Measurements from ENCODE around the gene STPG2. TPM values are rescaled to one million over a fixed set of nuclear protein-coding genes. Genes with fewer than 3 reads are reported as not detected.

Gene STPG2
- total and polyA plus RNA-seq, 4 donors = 0.10 to 1.6 (median 0.27) TPM

DNA sequence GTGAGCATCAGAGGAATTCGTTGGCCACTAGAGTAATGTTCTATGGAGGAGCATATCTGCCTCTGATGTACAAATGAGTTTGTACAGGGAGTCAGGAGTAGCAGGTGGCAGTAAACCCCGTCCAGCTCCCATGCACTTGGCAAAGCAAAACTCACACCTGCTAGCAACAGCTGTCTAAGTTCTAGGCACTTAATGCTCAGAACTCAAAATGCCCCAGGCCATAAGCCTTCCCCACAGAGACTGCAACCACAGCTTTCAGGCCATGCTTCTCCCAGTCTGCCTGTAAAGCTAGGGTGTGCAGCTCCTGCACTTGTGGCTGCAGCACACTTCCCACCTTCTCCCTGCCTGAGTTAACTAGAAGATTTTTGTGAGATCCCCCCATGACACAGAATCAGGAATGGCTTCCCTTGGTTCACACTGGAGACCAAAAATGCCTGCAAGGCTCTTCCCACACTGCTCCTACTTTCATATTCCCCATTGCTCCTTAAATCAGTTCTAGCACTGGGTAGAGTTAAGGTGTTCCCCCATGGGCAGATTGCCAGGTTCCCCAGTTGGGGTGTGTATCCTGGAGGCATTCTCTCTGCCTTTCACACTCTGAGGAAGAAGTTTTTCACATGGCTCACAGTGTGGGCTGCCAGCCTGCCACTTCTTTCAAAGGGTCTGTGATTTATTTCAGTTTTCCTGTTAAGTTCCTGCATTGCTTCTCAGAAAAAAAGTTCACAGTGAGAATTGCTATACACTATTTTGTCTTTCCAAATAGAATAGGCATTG, 189.9 kb downstream of the STPG2 start:
- no peak for DNase-seq

DNA sequence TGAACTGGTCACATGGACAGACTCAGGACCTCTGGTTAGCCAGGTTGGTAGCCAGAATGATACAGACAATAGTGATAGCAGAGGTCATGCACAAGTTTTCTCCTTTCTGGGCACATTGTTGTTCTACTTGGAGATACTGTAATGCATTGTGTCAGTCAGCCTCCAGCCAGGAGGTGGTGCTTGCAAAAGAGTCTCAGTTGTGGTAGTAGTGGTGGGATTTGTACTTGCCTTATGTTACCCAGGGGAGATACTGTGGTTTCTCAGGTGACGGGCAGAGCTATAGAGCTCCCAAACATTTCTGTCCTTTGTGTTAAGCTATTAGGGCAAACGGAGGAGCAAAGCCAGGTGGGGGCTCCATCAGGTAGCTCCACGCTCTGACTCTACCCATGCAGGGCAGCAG, 190.5 kb downstream of the STPG2 start:
- Histone ChIP-seq H3K27me3 (ENCODE audit: control insufficient read depth in 3 of 3, insufficient read depth in 3 of 3, low read length in 2 of 3) (no peaks in the 10 kb centered on the region), H3K4me1 (ENCODE audit: control insufficient read depth in 5 of 5, insufficient read depth in 5 of 5, low read length in 5 of 5) (no peaks in the 10 kb centered on the region), H3K9ac (ENCODE audit: insufficient read depth in 1 of 2, low read length in 2 of 2) (no peak overlapping the region), H3K4me3 (no peak overlapping the region), H3K9me3 (ENCODE audit: control insufficient read depth in 4 of 4, insufficient read depth in 3 of 4, low read length in 3 of 4) (peaks cover 0 to 14% (median 6%) of the 10 kb centered on the region in 4 donors), H3K27ac (ENCODE audit: low read depth in 1 of 2, low read length in 1 of 2) (no peak overlapping the region), H3K36me3 (ENCODE audit: control insufficient read depth in 4 of 4, insufficient read depth in 4 of 4, low read length in 4 of 4) (no peaks in the 10 kb centered on the region)
- TF ChIP-seq, protein P1, sequence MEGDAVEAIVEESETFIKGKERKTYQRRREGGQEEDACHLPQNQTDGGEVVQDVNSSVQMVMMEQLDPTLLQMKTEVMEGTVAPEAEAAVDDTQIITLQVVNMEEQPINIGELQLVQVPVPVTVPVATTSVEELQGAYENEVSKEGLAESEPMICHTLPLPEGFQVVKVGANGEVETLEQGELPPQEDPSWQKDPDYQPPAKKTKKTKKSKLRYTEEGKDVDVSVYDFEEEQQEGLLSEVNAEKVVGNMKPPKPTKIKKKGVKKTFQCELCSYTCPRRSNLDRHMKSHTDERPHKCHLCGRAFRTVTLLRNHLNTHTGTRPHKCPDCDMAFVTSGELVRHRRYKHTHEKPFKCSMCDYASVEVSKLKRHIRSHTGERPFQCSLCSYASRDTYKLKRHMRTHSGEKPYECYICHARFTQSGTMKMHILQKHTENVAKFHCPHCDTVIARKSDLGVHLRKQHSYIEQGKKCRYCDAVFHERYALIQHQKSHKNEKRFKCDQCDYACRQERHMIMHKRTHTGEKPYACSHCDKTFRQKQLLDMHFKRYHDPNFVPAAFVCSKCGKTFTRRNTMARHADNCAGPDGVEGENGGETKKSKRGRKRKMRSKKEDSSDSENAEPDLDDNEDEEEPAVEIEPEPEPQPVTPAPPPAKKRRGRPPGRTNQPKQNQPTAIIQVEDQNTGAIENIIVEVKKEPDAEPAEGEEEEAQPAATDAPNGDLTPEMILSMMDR (IDR thresholded peaks at IDR 0.05; ENCODE audit: control extremely low read depth, extremely low read depth) = no peak
- ATAC-seq (ENCODE audit: insufficient read depth, low FRiP score) (no peak), DNase-seq (no peak)
- 84 to 91% methylated on average over 3 of the region's 3 CpGs for WGBS, 2 donors

More for the DNA sequence above, 189.9 kb downstream of the STPG2 start:
- H3K9ac ChIP-seq (ENCODE audit: insufficient read depth in 1 of 2, low read length in 2 of 2) = no peak overlapping the region
- H3K9me3 ChIP-seq (ENCODE audit: control insufficient read depth in 4 of 4, insufficient read depth in 3 of 4, low read length in 3 of 4) = peaks cover 0 to 16% (median 6%) of the 10 kb centered on the region in 4 donors
- H3K27me3 ChIP-seq (ENCODE audit: control insufficient read depth in 3 of 3, insufficient read depth in 3 of 3, low read length in 2 of 3) = no peaks in the 10 kb centered on the region
- no peak for ATAC-seq (ENCODE audit: insufficient read depth, low FRiP score)
- TF ChIP-seq, protein P1 (IDR thresholded peaks at IDR 0.05; ENCODE audit: control extremely low read depth, extremely low read depth) = no peak
- WGBS, 2 donors = 66 to 74% methylated on average over 2 of the region's 2 CpGs
- no peaks in the 10 kb centered on the region for H3K36me3 ChIP-seq (ENCODE audit: control insufficient read depth in 4 of 4, insufficient read depth in 4 of 4, low read length in 4 of 4)
- H3K4me1 ChIP-seq (ENCODE audit: control insufficient read depth in 5 of 5, insufficient read depth in 5 of 5, low read length in 5 of 5) = no peaks in the 10 kb centered on the region
- no peak overlapping the region for H3K27ac ChIP-seq (ENCODE audit: low read depth in 1 of 2, low read length in 1 of 2)
- H3K4me3 ChIP-seq = no peak overlapping the region

DNA sequence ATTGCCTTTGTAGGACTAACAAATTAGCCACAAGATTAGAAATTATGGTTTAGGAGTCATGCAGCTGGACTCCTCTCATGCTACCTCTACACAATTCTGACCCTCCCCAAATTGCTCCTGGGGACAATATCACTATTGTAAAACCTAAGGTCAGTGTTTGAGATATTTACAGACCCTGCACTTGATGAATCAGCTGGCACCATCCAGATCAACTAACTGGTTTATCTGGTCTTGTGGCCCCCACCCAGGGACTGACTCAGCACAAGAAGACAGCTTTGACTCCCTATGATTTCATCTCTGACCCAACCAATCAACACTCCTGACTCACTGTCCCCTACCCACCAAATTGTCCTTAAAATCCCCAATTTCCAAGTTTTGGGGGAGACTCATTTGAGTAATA, 192.4 kb downstream of the STPG2 start:
- H3K27me3 ChIP-seq (ENCODE audit: control insufficient read depth in 3 of 3, insufficient read depth in 3 of 3, low read length in 2 of 3) = no peaks in the 10 kb centered on the region
- H3K9me3 ChIP-seq (ENCODE audit: control insufficient read depth in 4 of 4, insufficient read depth in 3 of 4, low read length in 3 of 4) = peaks cover 0 to 14% (median 6%) of the 10 kb centered on the region in 4 donors
- ATAC-seq (ENCODE audit: insufficient read depth, low FRiP score) (no peak), DNase-seq (no peak)
- no peaks in the 10 kb centered on the region for H3K4me1 ChIP-seq (ENCODE audit: control insufficient read depth in 5 of 5, insufficient read depth in 5 of 5, low read length in 5 of 5)
- no peak overlapping the region for H3K9ac ChIP-seq (ENCODE audit: insufficient read depth in 1 of 2, low read length in 2 of 2)
- TF ChIP-seq, protein P1 (IDR thresholded peaks at IDR 0.05; ENCODE audit: control extremely low read depth, extremely low read depth) = no peak
- no peaks in the 10 kb centered on the region for H3K36me3 ChIP-seq (ENCODE audit: control insufficient read depth in 4 of 4, insufficient read depth in 4 of 4, low read length in 4 of 4)
- H3K4me3 ChIP-seq = no peak overlapping the region
- no peak overlapping the region for H3K27ac ChIP-seq (ENCODE audit: low read depth in 1 of 2, low read length in 1 of 2)
